Measurements from ENCODE around the gene PTK6.

DNA sequence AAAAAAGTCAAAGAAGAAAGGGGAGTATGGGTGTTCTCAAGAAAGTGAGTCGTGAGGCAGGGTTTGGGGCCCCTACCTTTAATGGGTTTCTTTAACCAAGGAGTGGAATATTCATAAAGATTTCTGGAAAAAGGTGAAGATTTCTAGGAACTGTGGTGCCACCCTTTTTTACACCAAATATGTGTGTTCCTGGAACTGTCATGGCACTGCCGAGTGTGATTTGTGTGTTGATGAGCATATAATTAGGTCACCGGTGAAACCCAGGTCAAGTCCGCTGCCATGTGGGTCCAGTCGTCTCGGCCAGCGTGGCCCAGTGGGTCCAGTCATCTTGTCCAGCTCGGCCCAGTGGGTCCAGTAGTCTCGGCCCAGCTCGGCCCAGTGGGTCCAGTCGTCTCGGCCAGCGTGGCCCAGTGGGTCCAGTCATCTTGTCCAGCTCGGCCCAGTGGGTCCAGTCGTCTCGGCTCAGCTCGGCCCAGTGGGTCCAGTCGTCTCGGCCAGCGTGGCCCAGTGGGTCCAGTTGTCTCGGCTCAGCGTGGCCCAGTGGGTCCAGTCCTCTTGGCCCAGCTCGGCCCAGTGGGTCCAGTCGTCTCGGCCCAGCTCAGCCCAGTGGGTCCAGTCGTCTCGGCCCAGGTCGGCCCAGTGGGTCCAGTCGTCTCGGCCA is 30.0 kb downstream of the PTK6 start:
- TF ChIP-seq, protein P1, sequence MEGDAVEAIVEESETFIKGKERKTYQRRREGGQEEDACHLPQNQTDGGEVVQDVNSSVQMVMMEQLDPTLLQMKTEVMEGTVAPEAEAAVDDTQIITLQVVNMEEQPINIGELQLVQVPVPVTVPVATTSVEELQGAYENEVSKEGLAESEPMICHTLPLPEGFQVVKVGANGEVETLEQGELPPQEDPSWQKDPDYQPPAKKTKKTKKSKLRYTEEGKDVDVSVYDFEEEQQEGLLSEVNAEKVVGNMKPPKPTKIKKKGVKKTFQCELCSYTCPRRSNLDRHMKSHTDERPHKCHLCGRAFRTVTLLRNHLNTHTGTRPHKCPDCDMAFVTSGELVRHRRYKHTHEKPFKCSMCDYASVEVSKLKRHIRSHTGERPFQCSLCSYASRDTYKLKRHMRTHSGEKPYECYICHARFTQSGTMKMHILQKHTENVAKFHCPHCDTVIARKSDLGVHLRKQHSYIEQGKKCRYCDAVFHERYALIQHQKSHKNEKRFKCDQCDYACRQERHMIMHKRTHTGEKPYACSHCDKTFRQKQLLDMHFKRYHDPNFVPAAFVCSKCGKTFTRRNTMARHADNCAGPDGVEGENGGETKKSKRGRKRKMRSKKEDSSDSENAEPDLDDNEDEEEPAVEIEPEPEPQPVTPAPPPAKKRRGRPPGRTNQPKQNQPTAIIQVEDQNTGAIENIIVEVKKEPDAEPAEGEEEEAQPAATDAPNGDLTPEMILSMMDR (tag by site-specific recombination; IDR thresholded peaks at IDR 0.05) = no peak
- TF ChIP-seq, protein P2, sequence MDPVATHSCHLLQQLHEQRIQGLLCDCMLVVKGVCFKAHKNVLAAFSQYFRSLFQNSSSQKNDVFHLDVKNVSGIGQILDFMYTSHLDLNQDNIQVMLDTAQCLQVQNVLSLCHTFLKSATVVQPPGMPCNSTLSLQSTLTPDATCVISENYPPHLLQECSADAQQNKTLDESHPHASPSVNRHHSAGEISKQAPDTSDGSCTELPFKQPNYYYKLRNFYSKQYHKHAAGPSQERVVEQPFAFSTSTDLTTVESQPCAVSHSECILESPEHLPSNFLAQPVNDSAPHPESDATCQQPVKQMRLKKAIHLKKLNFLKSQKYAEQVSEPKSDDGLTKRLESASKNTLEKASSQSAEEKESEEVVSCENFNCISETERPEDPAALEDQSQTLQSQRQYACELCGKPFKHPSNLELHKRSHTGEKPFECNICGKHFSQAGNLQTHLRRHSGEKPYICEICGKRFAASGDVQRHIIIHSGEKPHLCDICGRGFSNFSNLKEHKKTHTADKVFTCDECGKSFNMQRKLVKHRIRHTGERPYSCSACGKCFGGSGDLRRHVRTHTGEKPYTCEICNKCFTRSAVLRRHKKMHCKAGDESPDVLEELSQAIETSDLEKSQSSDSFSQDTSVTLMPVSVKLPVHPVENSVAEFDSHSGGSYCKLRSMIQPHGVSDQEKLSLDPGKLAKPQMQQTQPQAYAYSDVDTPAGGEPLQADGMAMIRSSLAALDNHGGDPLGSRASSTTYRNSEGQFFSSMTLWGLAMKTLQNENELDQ (tag by site-specific recombination; IDR thresholded peaks at IDR 0.05; ENCODE audit: low read depth) = no peak
- no peak for TF ChIP-seq ZNF510 (tag by site-specific recombination; IDR thresholded peaks at IDR 0.05; ENCODE audit: insufficient replicate concordance)
- TF ChIP-seq HOXA7 (CRISPR knock-in tag; IDR thresholded peaks at IDR 0.05; ENCODE audit: borderline replicate concordance) = no peak
- no peak for TF ChIP-seq ZNF146 (tag by site-specific recombination; IDR thresholded peaks at IDR 0.05)
- TF ChIP-seq, protein P3, sequence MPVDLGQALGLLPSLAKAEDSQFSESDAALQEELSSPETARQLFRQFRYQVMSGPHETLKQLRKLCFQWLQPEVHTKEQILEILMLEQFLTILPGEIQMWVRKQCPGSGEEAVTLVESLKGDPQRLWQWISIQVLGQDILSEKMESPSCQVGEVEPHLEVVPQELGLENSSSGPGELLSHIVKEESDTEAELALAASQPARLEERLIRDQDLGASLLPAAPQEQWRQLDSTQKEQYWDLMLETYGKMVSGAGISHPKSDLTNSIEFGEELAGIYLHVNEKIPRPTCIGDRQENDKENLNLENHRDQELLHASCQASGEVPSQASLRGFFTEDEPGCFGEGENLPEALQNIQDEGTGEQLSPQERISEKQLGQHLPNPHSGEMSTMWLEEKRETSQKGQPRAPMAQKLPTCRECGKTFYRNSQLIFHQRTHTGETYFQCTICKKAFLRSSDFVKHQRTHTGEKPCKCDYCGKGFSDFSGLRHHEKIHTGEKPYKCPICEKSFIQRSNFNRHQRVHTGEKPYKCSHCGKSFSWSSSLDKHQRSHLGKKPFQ (tag by site-specific recombination; IDR thresholded peaks at IDR 0.05) = no peak
- TF ChIP-seq, protein P4, sequence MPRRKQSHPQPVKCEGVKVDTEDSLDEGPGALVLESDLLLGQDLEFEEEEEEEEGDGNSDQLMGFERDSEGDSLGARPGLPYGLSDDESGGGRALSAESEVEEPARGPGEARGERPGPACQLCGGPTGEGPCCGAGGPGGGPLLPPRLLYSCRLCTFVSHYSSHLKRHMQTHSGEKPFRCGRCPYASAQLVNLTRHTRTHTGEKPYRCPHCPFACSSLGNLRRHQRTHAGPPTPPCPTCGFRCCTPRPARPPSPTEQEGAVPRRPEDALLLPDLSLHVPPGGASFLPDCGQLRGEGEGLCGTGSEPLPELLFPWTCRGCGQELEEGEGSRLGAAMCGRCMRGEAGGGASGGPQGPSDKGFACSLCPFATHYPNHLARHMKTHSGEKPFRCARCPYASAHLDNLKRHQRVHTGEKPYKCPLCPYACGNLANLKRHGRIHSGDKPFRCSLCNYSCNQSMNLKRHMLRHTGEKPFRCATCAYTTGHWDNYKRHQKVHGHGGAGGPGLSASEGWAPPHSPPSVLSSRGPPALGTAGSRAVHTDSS (tag by site-specific recombination; IDR thresholded peaks at IDR 0.05) = no peak
- no peak for TF ChIP-seq ZNF155 (tag by site-specific recombination; IDR thresholded peaks at IDR 0.05)
- TF ChIP-seq ZNF335 (tag by site-specific recombination; conservative IDR thresholded peaks at IDR 0.05) = no peak
- TF ChIP-seq GLIS1 (tag by site-specific recombination; IDR thresholded peaks at IDR 0.05) = no peak
- no peak for TF ChIP-seq ZNF223 (tag by site-specific recombination; IDR thresholded peaks at IDR 0.05)
- no peak for TF ChIP-seq ZNF629 (tag by site-specific recombination; IDR thresholded peaks at IDR 0.05)
- no peak for TF ChIP-seq ZNF596 (tag by site-specific recombination; IDR thresholded peaks at IDR 0.05)

Data from HEK293 (cell line).